GM18951 (cell line): ENCODE data around the gene ALDH3B1.

ENCODE experiments used
- POLR2A ChIP-seq: IDR thresholded peaks from 4 replicates; pipeline ENCODE4 v1.6.1; 2011; ENCODE audit warnings: mild to moderate bottlenecking; ENCODE audit not compliant: insufficient read length, insufficient read depth; ENCODE audit errors: extremely low read depth
- in situ Hi-C: fragments of 300-500 bp; cut with MboI; formaldehyde crosslinking; loops from one replicate; pipeline ENCODE4 v1.12.0; 2022; ENCODE audit warnings: low sequenced_read_pairs, mixed read lengths, inconsistent platforms; ENCODE audit not compliant: unreplicated experiment

ALDH3B1 gene

GRCh38 chr11:68039526-68040086 lies 29.5 kb downstream of the ALDH3B1 start:
- in situ Hi-C loops, result no loop called here
- no peak for TF ChIP-seq POLR2A

GRCh38 chr11:68040101-68040956 lies 30.2 kb downstream of the ALDH3B1 start:
- peak; percentile 40 for TF ChIP-seq POLR2A
- in situ Hi-C loops, result no loop called here

- in situ Hi-C loops, result no loop called here
- no peak for TF ChIP-seq POLR2A
Measured at GRCh38 chr11:68040957-68041591, 30.9 kb downstream of the ALDH3B1 start.

- in situ Hi-C loops, result no loop called here
- TF ChIP-seq POLR2A, result no peak
Measured at GRCh38 chr11:68041617-68042218, 31.6 kb downstream of the ALDH3B1 start.

- no peak for TF ChIP-seq POLR2A
- in situ Hi-C loops, result no loop called here
Measured at GRCh38 chr11:68042219-68043028, 32.3 kb downstream of the ALDH3B1 start.

GRCh38 chr11:68043029-68043348 lies 32.9 kb downstream of the ALDH3B1 start:
- no peak for TF ChIP-seq POLR2A
- in situ Hi-C loops, result no loop called here

GRCh38 chr11:68043349-68044144 lies 33.4 kb downstream of the ALDH3B1 start:
- in situ Hi-C loops, result no loop called here
- TF ChIP-seq POLR2A, result no peak

GRCh38 chr11:68044145-68044813 lies 34.2 kb downstream of the ALDH3B1 start:
- no peak for TF ChIP-seq POLR2A
- in situ Hi-C loops, result no loop called here

GRCh38 chr11:68044898-68045351 lies 34.8 kb downstream of the ALDH3B1 start:
- in situ Hi-C loops, result no loop called here
- no peak for TF ChIP-seq POLR2A

- in situ Hi-C loops, result no loop called here
- TF ChIP-seq POLR2A, result no peak
Measured at GRCh38 chr11:68047437-68048290, 37.5 kb downstream of the ALDH3B1 start.

- in situ Hi-C loops, result no loop called here
- TF ChIP-seq POLR2A, result no peak
Measured at GRCh38 chr11:68048681-68049508, 38.8 kb downstream of the ALDH3B1 start.
